ENCODE data around the gene PIRT.

PIRT gene

GRCh38 chr17:10785295-10785694, 52.6 kb downstream of the PIRT start:
- DNase-seq, result no peak

DNA sequence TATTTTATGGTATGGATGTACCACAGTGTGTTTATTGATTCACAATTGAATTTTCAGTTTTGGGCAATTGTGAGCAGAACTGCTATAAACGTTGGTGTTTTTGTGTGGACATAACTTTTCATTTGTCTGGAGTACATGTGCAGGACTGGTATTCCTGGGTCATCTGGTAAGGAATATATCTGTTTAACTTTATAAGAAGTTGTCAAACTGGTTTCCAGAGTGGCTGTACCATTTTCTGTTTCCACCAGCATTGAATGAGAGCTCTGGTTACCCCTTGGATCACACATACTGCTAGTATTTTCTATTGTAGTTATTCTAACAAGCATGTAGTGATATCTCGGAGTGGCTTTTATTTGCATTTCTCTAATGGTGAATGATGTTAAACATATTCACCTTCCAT, 58.3 kb downstream of the PIRT start:
- DNase-seq, result no peak

GRCh38 chr17:10777890-10778289, 60.0 kb downstream of the PIRT start:
- DNase-seq, result no peak

- DNase-seq, result no peak
These were observed 60.6 kb downstream of the PIRT start for GRCh38 chr17:10777131-10777807.

GRCh38 chr17:10776381-10776780, 61.5 kb downstream of the PIRT start:
- peak; percentile 31 for DNase-seq

DNA sequence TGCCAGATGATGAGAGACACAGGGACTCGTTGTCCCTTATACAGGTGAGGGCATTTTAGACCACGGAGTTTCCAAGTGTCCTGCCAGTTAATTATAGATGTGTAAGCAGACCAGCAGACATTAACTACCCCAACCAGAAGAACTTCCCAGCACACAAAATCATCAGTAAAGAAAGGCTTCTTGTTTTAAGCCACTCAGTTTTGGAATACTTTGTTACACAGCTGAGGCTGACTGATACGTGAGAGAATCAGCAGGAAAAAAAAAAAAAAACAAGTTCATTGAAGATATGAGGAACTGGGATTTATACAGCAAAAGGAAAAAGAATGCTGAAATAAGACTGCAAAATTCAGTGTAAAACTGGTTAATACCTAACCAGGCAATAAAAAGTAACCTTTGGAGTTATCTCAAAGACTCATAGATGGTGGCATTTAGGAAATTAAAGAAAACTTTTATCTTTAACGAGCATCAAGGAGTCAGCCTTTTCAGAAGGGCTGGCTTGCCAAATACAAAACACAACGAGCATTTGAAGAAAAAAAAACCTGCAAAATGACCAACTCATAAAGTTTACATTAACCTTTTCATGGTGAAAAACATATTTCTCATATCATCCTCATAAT, 62.0 kb downstream of the PIRT start:
- no peak for DNase-seq

- DNase-seq, result no peak
These were observed 62.8 kb downstream of the PIRT start for GRCh38 chr17:10775058-10775457.

DNA sequence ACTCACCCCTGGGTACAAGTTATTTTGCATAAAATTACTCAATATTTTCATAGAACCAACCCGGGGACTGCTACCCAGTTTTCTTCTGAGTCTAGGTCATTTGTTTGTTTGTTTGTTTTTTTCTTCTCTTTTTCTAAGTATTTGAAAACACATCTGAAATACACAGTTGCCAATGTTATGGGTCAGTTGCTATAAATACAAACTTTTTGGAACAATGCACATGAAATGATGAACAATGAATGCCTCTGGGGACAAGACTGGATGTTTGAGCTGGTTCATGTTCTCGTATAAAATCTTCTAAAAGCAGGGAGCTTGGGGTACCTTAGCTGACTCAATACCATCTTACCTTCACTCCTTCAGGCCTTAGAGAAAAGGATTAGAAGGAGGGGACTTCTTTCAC, 64.5 kb downstream of the PIRT start:
- no peak for DNase-seq
